ENCODE results near the gene ACTL10. TPM values are rescaled to one million over a fixed set of nuclear protein-coding genes. Genes with fewer than 3 reads are reported as not detected.

ACTL10 gene
- total RNA-seq, 1 donor from 2014 or later = 1.7 TPM

GRCh38 chr20:33709398-33709797 lies 42.7 kb downstream of the ACTL10 start:
- no peaks in the 10 kb centered on the region for H3K36me3 Mint-ChIP-seq
- H3K27me3 Mint-ChIP-seq = no peaks in the 10 kb centered on the region
- DNase-seq (ENCODE audit: extremely low spot score, unreplicated experiment) = no peak
- no peak for TF ChIP-seq CTCF (conservative IDR thresholded peaks at IDR 0.05)
- peaks cover 6% of the 10 kb centered on the region for H3K4me1 Mint-ChIP-seq (ENCODE audit: unreplicated experiment)
- no peaks in the 10 kb centered on the region for H3K9me3 Mint-ChIP-seq
- H3K4me3 Mint-ChIP-seq = no peak overlapping the region
- no peak overlapping the region for H3K27ac Mint-ChIP-seq

- DNase-seq (ENCODE audit: extremely low spot score, unreplicated experiment) = no peak
- Mint-ChIP-seq H3K4me3 (no peak overlapping the region), H3K27ac (no peak overlapping the region), H3K4me1 (ENCODE audit: unreplicated experiment) (peaks cover 6% of the 10 kb centered on the region), H3K27me3 (no peaks in the 10 kb centered on the region), H3K9me3 (no peaks in the 10 kb centered on the region), H3K36me3 (no peaks in the 10 kb centered on the region)
- no peak for TF ChIP-seq CTCF (conservative IDR thresholded peaks at IDR 0.05)
Observed at GRCh38 chr20:33709905-33710541, 43.3 kb downstream of the ACTL10 start.

GRCh38 chr20:33710681-33711445 lies 44.1 kb downstream of the ACTL10 start:
- Mint-ChIP-seq H3K9me3 (no peaks in the 10 kb centered on the region), H3K27ac (no peak overlapping the region), H3K4me3 (no peak overlapping the region), H3K4me1 (ENCODE audit: unreplicated experiment) (peaks cover 6% of the 10 kb centered on the region), H3K36me3 (no peaks in the 10 kb centered on the region), H3K27me3 (no peaks in the 10 kb centered on the region)
- DNase-seq (ENCODE audit: extremely low spot score, unreplicated experiment) = no peak
- TF ChIP-seq CTCF (conservative IDR thresholded peaks at IDR 0.05) = no peak

- DNase-seq (ENCODE audit: extremely low spot score, unreplicated experiment) = no peak
- H3K27ac Mint-ChIP-seq = no peak overlapping the region
- H3K9me3 Mint-ChIP-seq = no peaks in the 10 kb centered on the region
- H3K4me3 Mint-ChIP-seq = no peak overlapping the region
- TF ChIP-seq CTCF (conservative IDR thresholded peaks at IDR 0.05) = no peak
- no peaks in the 10 kb centered on the region for H3K27me3 Mint-ChIP-seq
- H3K36me3 Mint-ChIP-seq = no peaks in the 10 kb centered on the region
- peaks cover 6% of the 10 kb centered on the region for H3K4me1 Mint-ChIP-seq (ENCODE audit: unreplicated experiment)
Observed at GRCh38 chr20:33711446-33711738, 44.6 kb downstream of the ACTL10 start.

- Mint-ChIP-seq H3K27me3 (no peaks in the 10 kb centered on the region), H3K9me3 (no peaks in the 10 kb centered on the region), H3K27ac (no peak overlapping the region), H3K36me3 (no peaks in the 10 kb centered on the region), H3K4me3 (no peak overlapping the region), H3K4me1 (ENCODE audit: unreplicated experiment) (peaks cover 6% of the 10 kb centered on the region)
- no peak for TF ChIP-seq CTCF (conservative IDR thresholded peaks at IDR 0.05)
- no peak for DNase-seq (ENCODE audit: extremely low spot score, unreplicated experiment)
Observed at GRCh38 chr20:33713865-33714367, 47.2 kb downstream of the ACTL10 start.

Data from type B pancreatic cell (in vitro differentiated cells).